PC-9 (cell line): Measurements from ENCODE around the gene KANSL3. TPM values are rescaled to one million over a fixed set of nuclear protein-coding genes. Genes with fewer than 3 reads are reported as not detected.

ENCODE experiments used
- BruUV-seq: library from RNA; stranded (reverse); fragments of 400-500 nt; replicated peaks from 2 replicates; lab custom pipeline; 2021; lab: Mats Ljungman, UMichigan
- CTCF ChIA-PET: fragments of 300-600 bp; sonication (Branson Sonifier 250); formaldehyde crosslinking; loops from one replicate; lab custom pipeline; 2022; ENCODE audit warnings: antibody characterized with exemption; lab: Charles Lee
- POLR2A ChIA-PET: fragments of 300-600 bp; sonication (Branson Sonifier 250); formaldehyde crosslinking; loops from one replicate; lab custom pipeline; 2022; ENCODE audit warnings: antibody characterized with exemption; ENCODE audit not compliant: unreplicated experiment; lab: Charles Lee
- DNase-seq, 2 experiments: peaks; one replicate each; pipeline versions ENCODE4 v3.0.0 to v3.0.0-alpha.2; 2015 to 2022; ENCODE audit warnings: mixed read lengths in 1 of 2
- H2AFZ ChIP-seq: fragments of 200-600 bp; sonication (generic); 2 replicates; pipeline ENCODE4 v1.8.1; 2017; ENCODE audit warnings: antibody characterized with exemption
- H3F3A ChIP-seq: fragments of 200-600 bp; sonication (generic); 2 replicates; pipeline ENCODE4 v1.8.1; 2017; ENCODE audit warnings: antibody characterized with exemption, mild to moderate bottlenecking, low read depth; ENCODE audit not compliant: insufficient read depth
- H3K27ac ChIP-seq: fragments of 200-600 bp; sonication (generic); 2 replicates; pipeline ENCODE4 v1.6.1; 2016; ENCODE audit warnings: mixed run types
- H3K27me3 ChIP-seq: fragments of 200-600 bp; sonication (generic); 2 replicates; pipeline ENCODE4 v1.6.1; 2016; ENCODE audit warnings: low read depth, mixed run types; ENCODE audit not compliant: insufficient read depth
- H3K36me3 ChIP-seq: fragments of 200-600 bp; sonication (generic); 2 replicates; pipeline ENCODE4 v1.6.1; 2016; ENCODE audit warnings: low read depth, mixed run types
- H3K4me1 ChIP-seq: fragments of 200-600 bp; sonication (generic); replicated peaks from 2 replicates; pipeline ENCODE4 v1.6.1; 2016; ENCODE audit warnings: mixed run types; ENCODE audit not compliant: insufficient read depth
- H3K4me2 ChIP-seq: fragments of 200-600 bp; sonication (generic); 2 replicates; pipeline ENCODE4 v1.6.1; 2017; ENCODE audit warnings: mixed run types
- H3K4me3 ChIP-seq: fragments of 200-600 bp; sonication (generic); 2 replicates; pipeline ENCODE4 v1.6.1; 2016; ENCODE audit warnings: mixed run types
- H3K79me2 ChIP-seq: fragments of 200-600 bp; sonication (generic); 2 replicates; pipeline ENCODE4 v1.6.1; 2017; ENCODE audit warnings: low read depth, mixed run types
- H3K9me2 ChIP-seq: fragments of 200-600 bp; sonication (generic); 2 replicates; pipeline ENCODE4 v1.8.1; 2017; ENCODE audit warnings: mild to moderate bottlenecking; ENCODE audit not compliant: insufficient read depth
- H3K9me3 ChIP-seq: fragments of 200-600 bp; sonication (generic); 2 replicates; pipeline ENCODE4 v1.8.1; 2016; ENCODE audit warnings: low read depth; ENCODE audit not compliant: insufficient read depth
- H4K20me1 ChIP-seq: fragments of 200-600 bp; sonication (generic); 2 replicates; pipeline ENCODE4 v1.8.1; 2017; ENCODE audit not compliant: insufficient read depth
- CTCF ChIP-seq: fragments of 200-600 bp; sonication (generic); conservative IDR thresholded peaks from 2 replicates; pipeline ENCODE4 v1.6.1; 2017; ENCODE audit warnings: mixed run types, antibody characterized with exemption, mild to moderate bottlenecking, moderate library complexity
- EZH2 ChIP-seq: fragments of 200-600 bp; sonication (generic); IDR thresholded peaks from 2 replicates; pipeline ENCODE4 v1.8.0; 2017; ENCODE audit warnings: antibody characterized with exemption, low read depth
- intact Hi-C: fragments of 100-400 bp; cut with micrococcal nuclease; formaldehyde crosslinking; loops from one replicate; pipeline ENCODE4 v1.10.0; 2022; ENCODE audit not compliant: unreplicated experiment
- total RNA-seq: library from RNA; stranded (reverse); gene quantifications from 2 replicates; pipeline ENCODE4 v1.2.3, GENCODE V29; 2021

KANSL3 gene
- total RNA-seq, 1 experiment from 2014 or later, result 52.0 TPM

GRCh38 chr2:96633641-96634040, 4.5 kb downstream of the KANSL3 start:
- Histone ChIP-seq H3K9me2 (no peaks in the 10 kb centered on the region), H3K36me3 (peaks cover 61% of the 10 kb centered on the region), H3K27me3 (no peaks in the 10 kb centered on the region), H3K4me1 (peaks cover 57% of the 10 kb centered on the region), H3F3A (peaks cover 46% of the 10 kb centered on the region), H4K20me1 (peaks cover 25% of the 10 kb centered on the region), H3K4me3 (no peak overlapping the region), H3K9me3 (no peaks in the 10 kb centered on the region), H2AFZ (no peak overlapping the region), H3K79me2 (peaks cover 75% of the 10 kb centered on the region), H3K4me2 (no peak overlapping the region), H3K27ac (no peak overlapping the region)
- POLR2A ChIA-PET, result interaction anchor here (0.7 kb wide), 2 partner anchors 253 to 259 kb away, joined by 3 to 6 read pairs; no protein-coding TSS in a partner anchor
- intact Hi-C loops, result loop anchor here (10.0 kb wide), 1 partner anchor 81 kb away; no protein-coding TSS in a partner anchor
- TF ChIP-seq EZH2 (no peak), CTCF (no peak)
- no TSS peak for BruUV-seq
- CTCF ChIA-PET, result interaction anchor here (0.7 kb wide), 1 partner anchor 62 kb away, joined by 3 read pairs; no protein-coding TSS in a partner anchor
- DNase-seq, result no peak

GRCh38 chr2:96631804-96632435, 6.2 kb downstream of the KANSL3 start:
- peaks cover 75% of the 10 kb centered on the region for H3K36me3 ChIP-seq
- H3K9me2 ChIP-seq, result no peaks in the 10 kb centered on the region
- intact Hi-C loops, result loop anchor here (10.0 kb wide), 1 partner anchor 83 kb away; no protein-coding TSS in a partner anchor
- peak overlapping the region; percentile 47 for H3K4me2 ChIP-seq
- H3K9me3 ChIP-seq, result no peaks in the 10 kb centered on the region
- no peaks in the 10 kb centered on the region for H3K27me3 ChIP-seq
- ChIA-PET CTCF (no interaction called here), POLR2A (no interaction called here)
- no TSS peak for BruUV-seq
- peaks cover 48% of the 10 kb centered on the region for H3F3A ChIP-seq
- H3K4me3 ChIP-seq, result no peak overlapping the region
- TF ChIP-seq CTCF, result no peak
- TF ChIP-seq EZH2, result no peak
- peak in 1 of 2 experiments; percentile 91 for DNase-seq
- H3K79me2 ChIP-seq, result peaks cover 72% of the 10 kb centered on the region
- peak overlapping the region; percentile 70 for H3K27ac ChIP-seq
- no peak overlapping the region for H2AFZ ChIP-seq
- H3K4me1 ChIP-seq, result peaks cover 50% of the 10 kb centered on the region
- peaks cover 31% of the 10 kb centered on the region for H4K20me1 ChIP-seq

- peaks cover 28% of the 10 kb centered on the region for H4K20me1 ChIP-seq
- intact Hi-C loops, result no loop called here
- TF ChIP-seq CTCF, result no peak
- no peak for TF ChIP-seq EZH2
- H3K27me3 ChIP-seq, result no peaks in the 10 kb centered on the region
- peaks cover 3% of the 10 kb centered on the region; the same call in 1 of the 2 replicates for H3K4me1 ChIP-seq
- peaks cover 23% of the 10 kb centered on the region for H3F3A ChIP-seq
- CTCF ChIA-PET, result no interaction called here
- H3K9me3 ChIP-seq, result no peaks in the 10 kb centered on the region
- H2AFZ ChIP-seq, result no peak overlapping the region
- peaks cover 36% of the 10 kb centered on the region for H3K79me2 ChIP-seq
- no TSS peak for BruUV-seq
- no peaks in the 10 kb centered on the region for H3K9me2 ChIP-seq
- H3K4me2 ChIP-seq, result no peak overlapping the region
- DNase-seq, result no peak
- POLR2A ChIA-PET, result no interaction called here
- peaks cover 66% of the 10 kb centered on the region for H3K36me3 ChIP-seq
- no peak overlapping the region for H3K27ac ChIP-seq
- no peak overlapping the region for H3K4me3 ChIP-seq
Measured at GRCh38 chr2:96626553-96626942, 11.6 kb downstream of the KANSL3 start.
